ENCODE results near the gene SERPINF2.

SERPINF2 gene

GRCh38 chr17:1787301-1787902 is 44.7 kb downstream of the SERPINF2 start:
- POLR2A ChIA-PET = interaction anchor here (1.0 to 1.2 kb wide), 2 partner anchors 67 to 70 kb away, joined by 3 read pairs; no protein-coding TSS in a partner anchor
- Histone ChIP-seq H3K27ac (ENCODE audit: extremely low read depth, low read depth, low read length) (no peak overlapping the region; the same call in 1 of the 2 replicates), H3K36me3 (ENCODE audit: control insufficient read depth in 2 of 2, insufficient read depth in 1 of 2, low read length in 2 of 2) (peaks cover 11 to 46% of the 10 kb centered on the region in 2 experiments)
- TF ChIP-seq, protein P1, sequence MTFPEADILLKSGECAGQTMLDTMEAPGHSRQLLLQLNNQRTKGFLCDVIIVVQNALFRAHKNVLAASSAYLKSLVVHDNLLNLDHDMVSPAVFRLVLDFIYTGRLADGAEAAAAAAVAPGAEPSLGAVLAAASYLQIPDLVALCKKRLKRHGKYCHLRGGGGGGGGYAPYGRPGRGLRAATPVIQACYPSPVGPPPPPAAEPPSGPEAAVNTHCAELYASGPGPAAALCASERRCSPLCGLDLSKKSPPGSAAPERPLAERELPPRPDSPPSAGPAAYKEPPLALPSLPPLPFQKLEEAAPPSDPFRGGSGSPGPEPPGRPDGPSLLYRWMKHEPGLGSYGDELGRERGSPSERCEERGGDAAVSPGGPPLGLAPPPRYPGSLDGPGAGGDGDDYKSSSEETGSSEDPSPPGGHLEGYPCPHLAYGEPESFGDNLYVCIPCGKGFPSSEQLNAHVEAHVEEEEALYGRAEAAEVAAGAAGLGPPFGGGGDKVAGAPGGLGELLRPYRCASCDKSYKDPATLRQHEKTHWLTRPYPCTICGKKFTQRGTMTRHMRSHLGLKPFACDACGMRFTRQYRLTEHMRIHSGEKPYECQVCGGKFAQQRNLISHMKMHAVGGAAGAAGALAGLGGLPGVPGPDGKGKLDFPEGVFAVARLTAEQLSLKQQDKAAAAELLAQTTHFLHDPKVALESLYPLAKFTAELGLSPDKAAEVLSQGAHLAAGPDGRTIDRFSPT (tag by site-specific recombination; IDR thresholded peaks at IDR 0.05) = peak; percentile 88
- TF ChIP-seq ZNF274 (IDR thresholded peaks at IDR 0.05; ENCODE audit: low read length) (no peak), ZNF274 (tag by site-specific recombination; IDR thresholded peaks at IDR 0.05; ENCODE audit: borderline replicate concordance) (no peak), ZNF548 (tag by site-specific recombination; IDR thresholded peaks at IDR 0.05) (no peak), ZNF121 (tag by site-specific recombination; IDR thresholded peaks at IDR 0.05) (no peak), ZNF837 (tag by site-specific recombination; IDR thresholded peaks at IDR 0.05) (no peak), ZNF629 (tag by site-specific recombination; IDR thresholded peaks at IDR 0.05) (0 out of 2 replicates have a peak, but pooled peaks have one; percentile 19), ZNF830 (tag by site-specific recombination; IDR thresholded peaks at IDR 0.05; ENCODE audit: low read depth) (no peak), PRDM2 (tag by site-specific recombination; IDR thresholded peaks at IDR 0.05; ENCODE audit: borderline replicate concordance) (no peak), ZNF366 (tag by site-specific recombination; conservative IDR thresholded peaks at IDR 0.05) (0 out of 2 replicates have a peak, but pooled peaks have one; percentile 51), PRDM1 (tag by site-specific recombination; IDR thresholded peaks at IDR 0.05) (no peak), ZNF404 (tag by site-specific recombination; IDR thresholded peaks at IDR 0.05) (no peak), SP7 (tag by site-specific recombination; IDR thresholded peaks at IDR 0.05) (peak; percentile 33; the same call in 1 of the 2 replicates), ZSCAN4 (tag by site-specific recombination; IDR thresholded peaks at IDR 0.05) (no peak), ZIC2 (tag by site-specific recombination; IDR thresholded peaks at IDR 0.05) (peak; percentile 92), ZSCAN23 (tag by site-specific recombination; IDR thresholded peaks at IDR 0.05) (no peak), ZNF843 (tag by site-specific recombination; IDR thresholded peaks at IDR 0.05) (0 out of 2 replicates have a peak, but pooled peaks have one; percentile 21), ZNF341 (tag by site-specific recombination; IDR thresholded peaks at IDR 0.05; ENCODE audit: low read depth) (no peak; the same call in 1 of the 2 replicates), ZNF394 (tag by site-specific recombination; IDR thresholded peaks at IDR 0.05; ENCODE audit: borderline replicate concordance) (0 out of 2 replicates have a peak, but pooled peaks have one; percentile 15), MYNN (tag by site-specific recombination; IDR thresholded peaks at IDR 0.05; ENCODE audit: borderline replicate concordance) (no peak), ZSCAN30 (tag by site-specific recombination; IDR thresholded peaks at IDR 0.05) (0 out of 2 replicates have a peak, but pooled peaks have one; percentile 16), ZNF76 (tag by site-specific recombination; IDR thresholded peaks at IDR 0.05; ENCODE audit: borderline replicate concordance, low read depth) (no peak)
- TF ChIP-seq, protein P2, sequence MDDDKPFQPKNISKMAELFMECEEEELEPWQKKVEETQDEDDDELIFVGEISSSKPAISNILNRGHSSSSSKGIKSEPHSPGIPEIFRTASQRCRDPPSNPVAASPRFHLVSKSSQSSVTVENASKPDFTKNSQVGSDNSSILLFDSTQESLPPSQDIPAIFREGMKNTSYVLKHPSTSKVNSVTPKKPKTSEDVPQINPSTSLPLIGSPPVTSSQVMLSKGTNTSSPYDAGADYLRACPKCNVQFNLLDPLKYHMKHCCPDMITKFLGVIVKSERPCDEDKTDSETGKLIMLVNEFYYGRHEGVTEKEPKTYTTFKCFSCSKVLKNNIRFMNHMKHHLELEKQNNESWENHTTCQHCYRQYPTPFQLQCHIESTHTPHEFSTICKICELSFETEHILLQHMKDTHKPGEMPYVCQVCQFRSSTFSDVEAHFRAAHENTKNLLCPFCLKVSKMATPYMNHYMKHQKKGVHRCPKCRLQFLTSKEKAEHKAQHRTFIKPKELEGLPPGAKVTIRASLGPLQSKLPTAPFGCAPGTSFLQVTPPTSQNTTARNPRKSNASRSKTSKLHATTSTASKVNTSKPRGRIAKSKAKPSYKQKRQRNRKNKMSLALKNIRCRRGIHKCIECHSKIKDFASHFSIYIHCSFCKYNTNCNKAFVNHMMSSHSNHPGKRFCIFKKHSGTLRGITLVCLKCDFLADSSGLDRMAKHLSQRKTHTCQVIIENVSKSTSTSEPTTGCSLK (tag by site-specific recombination; IDR thresholded peaks at IDR 0.05) = no peak
- TF ChIP-seq, protein P3, sequence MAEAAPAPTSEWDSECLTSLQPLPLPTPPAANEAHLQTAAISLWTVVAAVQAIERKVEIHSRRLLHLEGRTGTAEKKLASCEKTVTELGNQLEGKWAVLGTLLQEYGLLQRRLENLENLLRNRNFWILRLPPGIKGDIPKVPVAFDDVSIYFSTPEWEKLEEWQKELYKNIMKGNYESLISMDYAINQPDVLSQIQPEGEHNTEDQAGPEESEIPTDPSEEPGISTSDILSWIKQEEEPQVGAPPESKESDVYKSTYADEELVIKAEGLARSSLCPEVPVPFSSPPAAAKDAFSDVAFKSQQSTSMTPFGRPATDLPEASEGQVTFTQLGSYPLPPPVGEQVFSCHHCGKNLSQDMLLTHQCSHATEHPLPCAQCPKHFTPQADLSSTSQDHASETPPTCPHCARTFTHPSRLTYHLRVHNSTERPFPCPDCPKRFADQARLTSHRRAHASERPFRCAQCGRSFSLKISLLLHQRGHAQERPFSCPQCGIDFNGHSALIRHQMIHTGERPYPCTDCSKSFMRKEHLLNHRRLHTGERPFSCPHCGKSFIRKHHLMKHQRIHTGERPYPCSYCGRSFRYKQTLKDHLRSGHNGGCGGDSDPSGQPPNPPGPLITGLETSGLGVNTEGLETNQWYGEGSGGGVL (tag by site-specific recombination; IDR thresholded peaks at IDR 0.05) = no peak

More at GRCh38 chr17:1787301-1787902, 44.7 kb downstream of the SERPINF2 start:
- Histone ChIP-seq H3K4me1 (ENCODE audit: control insufficient read depth, insufficient read depth, low read length) (peaks cover 3% of the 10 kb centered on the region; the same call in 1 of the 2 replicates), H3K4me3 (ENCODE audit: low read depth, low read length) (no peak overlapping the region), H3K9me3 (ENCODE audit: control insufficient read depth, insufficient read depth, low read depth, low read length) (no peaks in the 10 kb centered on the region)
- CTCF ChIA-PET = interaction anchor here (0.6 to 1.5 kb wide), 3 partner anchors 43 to 73 kb away, joined by 3 to 4 read pairs (median 3); partner anchors contain the start of gene RPA1
